ENCODE measurements around the gene PCDH9.
"Not testable (repeated sequence)": the region's sequence is repeated elsewhere in the genome, so short reads cannot be mapped to it uniquely, and the experiment has no call there.

PCDH9 gene

GRCh38 chr13:66811455-66811854, 418.7 kb downstream of the PCDH9 start:
- no peak for DNase-seq

GRCh38 chr13:66809485-66809884, 420.7 kb downstream of the PCDH9 start:
- DNase-seq: no peak

GRCh38 chr13:66807251-66807650, 422.9 kb downstream of the PCDH9 start:
- no peak for DNase-seq

DNA sequence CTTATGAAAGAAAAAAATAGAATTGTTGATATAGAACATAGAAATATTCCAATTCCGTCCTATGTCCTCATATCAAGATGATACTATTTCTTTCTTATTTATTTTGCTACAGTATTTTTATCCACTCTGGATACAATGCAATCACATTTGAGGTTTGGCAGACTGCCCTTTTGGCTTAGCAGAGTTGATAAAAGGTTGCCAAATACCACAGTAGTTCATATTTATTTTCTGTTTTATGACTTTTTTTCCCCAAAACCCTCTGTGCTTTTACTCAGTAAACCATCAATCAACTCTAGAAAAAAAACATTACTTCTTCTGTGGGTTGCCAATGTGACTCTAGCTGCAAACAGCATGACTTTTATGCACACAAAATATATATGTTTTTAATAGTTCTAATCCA, 424.5 kb downstream of the PCDH9 start:
- no peak for DNase-seq

GRCh38 chr13:66803808-66804456, 426.2 kb downstream of the PCDH9 start:
- DNase-seq: no peak

- peak; percentile 49 for DNase-seq
Observed at GRCh38 chr13:66803013-66803807, 426.9 kb downstream of the PCDH9 start.

DNA sequence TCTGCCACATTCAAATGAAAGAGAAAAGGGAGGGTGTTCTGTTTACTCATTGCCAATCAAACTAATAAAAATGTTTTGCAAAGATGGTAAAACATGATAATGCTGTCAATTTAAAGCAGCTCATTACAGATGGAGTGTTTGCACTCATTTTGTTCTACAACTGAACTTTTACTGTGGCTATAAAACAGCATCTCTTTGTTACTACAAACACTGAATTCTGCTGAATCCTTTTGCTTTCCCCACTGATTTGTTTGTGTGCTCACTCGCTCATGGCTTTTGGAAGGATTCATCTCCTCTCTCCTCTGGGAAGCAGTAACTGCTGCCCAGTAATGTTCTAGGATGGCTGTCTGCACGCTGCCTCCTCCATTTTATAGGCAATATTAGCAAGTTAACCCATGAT, 434.5 kb downstream of the PCDH9 start:
- DNase-seq: no peak

DNA sequence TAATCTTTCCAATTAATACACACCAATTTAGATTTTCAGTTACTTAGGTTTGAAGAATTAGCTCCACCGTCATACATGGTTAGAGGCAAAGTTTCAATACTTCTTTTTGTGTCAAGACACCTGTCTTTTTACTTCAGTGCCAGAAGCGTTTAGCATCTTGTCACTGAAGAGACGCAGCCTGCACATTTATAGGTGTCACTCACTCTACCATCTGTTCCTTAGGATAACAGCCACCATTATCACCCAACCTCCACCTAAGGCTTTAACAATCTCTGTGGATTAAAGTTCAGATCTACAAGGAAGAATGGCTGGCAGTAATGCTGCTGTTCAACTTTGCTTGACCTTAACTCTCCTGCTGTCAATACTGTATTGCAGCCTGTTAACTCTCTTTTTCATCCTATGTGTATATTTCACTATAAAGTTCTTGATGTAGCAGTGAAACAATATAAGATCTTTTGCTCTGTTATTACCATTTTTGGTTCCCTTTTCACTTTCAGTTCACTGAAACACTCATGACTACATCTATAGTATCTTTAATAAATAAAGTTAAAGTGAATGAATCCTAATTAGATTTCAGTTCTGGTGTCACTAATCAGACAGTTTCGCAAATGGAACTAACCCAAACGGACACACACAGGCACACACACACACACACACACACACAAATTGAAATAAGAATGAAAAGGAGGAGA, 435.6 kb downstream of the PCDH9 start:
- peak; percentile 82 for DNase-seq

DNA sequence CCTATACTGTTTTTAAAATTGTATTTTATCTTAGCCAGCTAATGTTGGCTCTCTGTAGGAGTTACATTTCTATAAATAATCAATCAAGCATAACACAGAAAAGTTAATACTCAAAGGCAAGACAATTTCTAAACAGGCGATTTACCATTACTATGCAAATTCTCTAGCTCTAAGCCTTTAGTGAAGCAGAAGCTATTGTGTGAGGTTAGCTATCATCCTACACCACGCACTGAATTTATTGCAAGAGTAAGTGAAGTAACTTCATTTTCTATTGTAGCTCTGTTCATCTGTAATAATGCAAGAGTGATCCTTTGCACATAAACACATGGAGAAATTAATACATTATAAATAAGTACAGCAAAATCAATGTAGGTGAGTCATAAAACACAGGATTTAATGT, 439.3 kb downstream of the PCDH9 start:
- no peak for DNase-seq

DNA sequence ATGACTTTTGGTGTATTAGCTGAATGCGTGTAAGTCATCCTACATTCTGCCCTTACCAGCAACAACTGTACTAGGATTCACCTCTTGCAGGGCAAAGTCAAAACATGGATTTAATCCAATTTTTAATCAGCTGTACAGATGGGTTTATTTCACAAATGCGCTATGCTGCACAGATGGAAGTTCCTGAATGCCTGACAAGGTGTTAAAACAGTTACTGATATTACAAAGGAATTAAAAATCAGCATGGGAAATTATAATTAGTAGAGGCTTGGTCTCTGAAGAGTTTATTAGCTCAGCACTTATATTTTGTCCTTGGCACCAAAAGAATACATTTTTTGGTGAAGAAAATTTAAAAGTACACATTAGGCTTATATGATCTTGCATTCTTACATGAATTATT, 448.9 kb downstream of the PCDH9 start:
- peak; percentile 77 for DNase-seq

- no peak for DNase-seq
Observed at GRCh38 chr13:66780814-66781213, 449.3 kb downstream of the PCDH9 start.

- DNase-seq: no peak
Observed at GRCh38 chr13:66778461-66778860, 451.7 kb downstream of the PCDH9 start.

GRCh38 chr13:66775196-66775595, 454.9 kb downstream of the PCDH9 start:
- DNase-seq: no peak

GRCh38 chr13:66774046-66774445, 456.1 kb downstream of the PCDH9 start:
- DNase-seq: peak; percentile 60

GRCh38 chr13:66765559-66765958, 464.6 kb downstream of the PCDH9 start:
- DNase-seq: no peak

DNA sequence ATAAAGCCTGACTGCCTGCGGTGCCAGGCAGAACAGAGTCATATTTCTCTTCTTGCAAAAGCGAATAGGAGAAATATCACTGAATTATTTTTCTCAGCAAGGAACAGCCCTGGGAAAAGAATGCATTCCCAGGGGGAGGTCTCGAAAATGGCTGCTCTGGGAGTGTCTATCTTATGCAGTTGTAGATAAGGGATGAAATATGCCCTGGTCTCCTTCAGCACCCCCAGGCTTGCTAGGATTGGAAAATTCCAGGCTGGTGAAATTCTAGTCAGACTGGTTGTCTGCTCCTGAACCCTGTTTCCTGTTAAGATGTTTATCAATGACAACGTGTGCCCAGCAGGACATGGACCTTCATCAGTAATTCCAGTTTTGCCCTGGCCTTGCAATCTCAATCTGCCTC, 469.5 kb downstream of the PCDH9 start:
- DNase-seq: not testable (repeated sequence)

DNA sequence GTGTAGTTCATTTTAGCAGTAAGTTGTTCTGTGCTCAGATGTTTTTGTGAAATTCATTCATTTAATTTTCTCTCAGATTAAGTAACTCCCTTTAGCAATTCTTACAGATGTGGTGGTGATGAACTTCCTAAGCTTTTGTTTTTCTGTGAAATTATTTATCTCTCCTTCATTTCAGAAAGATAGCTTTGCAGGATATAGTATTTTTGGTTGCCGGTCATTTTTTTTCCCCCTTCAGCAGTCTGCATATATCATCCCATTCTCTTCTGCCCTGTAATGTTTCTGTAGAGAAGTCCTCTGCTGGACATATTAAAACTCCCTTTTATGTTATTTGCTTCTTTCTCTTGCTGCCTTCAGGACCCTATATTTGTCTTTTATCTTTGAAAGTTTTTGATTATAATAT, 470.2 kb downstream of the PCDH9 start:
- DNase-seq: no peak

DNA sequence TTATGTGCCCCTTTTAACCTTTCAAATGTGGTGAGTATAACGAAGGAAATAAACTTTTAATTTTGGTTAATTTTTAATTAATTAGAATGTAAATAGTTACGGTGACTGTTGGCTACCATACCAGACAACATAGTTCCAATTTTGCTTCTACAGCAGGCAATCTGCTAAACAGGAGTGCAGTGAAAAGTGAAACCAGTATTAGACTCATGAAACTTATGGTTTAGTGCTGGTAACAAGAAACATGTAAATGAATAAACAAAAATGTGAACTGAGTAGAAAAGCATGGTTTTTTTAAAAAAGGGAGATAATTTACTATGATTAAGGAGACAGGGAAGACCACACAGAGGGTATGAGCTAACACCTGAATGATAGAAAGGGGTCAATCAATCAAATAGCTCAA, 478.4 kb downstream of the PCDH9 start:
- no peak for DNase-seq

GRCh38 chr13:66748712-66749111, 481.4 kb downstream of the PCDH9 start:
- DNase-seq: no peak

- DNase-seq: peak; percentile 22
Observed at GRCh38 chr13:66745307-66745706, 484.8 kb downstream of the PCDH9 start.

- no peak for DNase-seq
Observed at GRCh38 chr13:66723576-66723975, 506.6 kb downstream of the PCDH9 start.

GRCh38 chr13:66716538-66716937, 513.6 kb downstream of the PCDH9 start:
- no peak for DNase-seq

- DNase-seq: no peak
Observed at GRCh38 chr13:66714795-66715194, 515.3 kb downstream of the PCDH9 start.

- DNase-seq: no peak
Observed at GRCh38 chr13:66704110-66704509, 526.0 kb downstream of the PCDH9 start.

Measured in NCI-H2171 (cell line).